ENCODE data around the gene APBB1IP.
A peak's percentile ranks its signal among the peaks of the same experiment; 100 is the strongest.
"Not testable (repeated sequence)": the region's sequence is repeated elsewhere in the genome, so short reads cannot be mapped to it uniquely, and the experiment has no call there.

The APBB1IP gene

DNA sequence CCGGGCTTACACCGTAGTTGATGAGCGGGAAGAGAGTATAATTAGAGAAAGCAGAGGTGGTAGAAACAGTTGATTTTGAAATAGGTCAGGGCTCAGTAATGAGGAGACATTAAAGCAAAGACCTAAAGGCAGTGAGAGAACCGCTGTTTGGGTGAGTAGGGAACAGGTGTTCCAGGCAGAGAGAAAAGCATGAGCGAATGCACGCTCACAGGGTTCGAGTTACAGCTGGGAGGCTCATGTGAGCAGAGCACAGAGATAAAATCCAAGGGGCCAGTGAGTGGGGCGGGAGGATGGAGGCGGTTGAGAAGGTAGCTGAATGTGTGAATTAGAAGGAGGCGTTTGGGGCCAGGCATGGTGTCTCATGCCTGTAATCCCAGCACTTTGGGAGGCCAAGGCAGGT lies 39.9 kb downstream of the APBB1IP start:
- DNase-seq, result no peak

DNA sequence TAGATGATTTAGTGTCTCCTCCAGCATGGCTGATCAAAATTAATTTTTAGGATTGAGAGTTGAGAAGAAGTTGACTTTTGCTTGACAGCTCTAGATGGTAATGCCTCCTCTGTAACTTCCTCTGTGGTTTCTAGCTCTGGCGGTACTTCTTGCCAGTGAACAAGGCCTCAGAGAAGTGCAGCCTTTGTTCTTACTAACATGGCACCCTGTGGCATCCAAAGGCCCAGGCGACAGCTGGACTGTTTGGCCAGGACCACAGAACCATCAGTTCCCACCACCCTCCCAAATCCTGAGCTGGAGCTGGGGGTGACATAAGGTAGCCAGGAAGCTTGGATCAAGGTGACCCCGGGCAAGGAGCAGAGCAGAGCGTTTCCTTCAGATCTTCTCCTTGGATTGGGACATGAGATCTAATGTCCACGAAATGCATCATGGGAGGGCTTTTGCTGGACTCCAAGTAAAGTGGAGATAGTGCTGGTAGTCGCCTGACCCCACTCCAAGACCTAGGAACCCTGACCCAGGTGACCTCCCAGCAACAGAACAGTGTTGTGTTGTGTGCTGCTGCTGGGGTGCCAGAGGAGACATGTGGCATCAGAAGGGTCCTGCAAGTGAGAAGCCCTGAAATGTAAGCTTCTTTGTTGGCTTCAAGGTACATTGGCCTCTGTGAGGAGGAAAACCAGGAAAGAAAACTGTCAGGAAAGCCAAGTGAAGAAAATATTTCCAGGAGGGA lies 41.8 kb downstream of the APBB1IP start:
- peak; percentile 45 to 71 for DNase-seq

- DNase-seq, result no peak
Observed at GRCh38 chr10:26481315-26481692, 43.2 kb downstream of the APBB1IP start.

GRCh38 chr10:26481914-26482550 lies 43.9 kb downstream of the APBB1IP start:
- peak; percentile 60 to 76 for DNase-seq

GRCh38 chr10:26483554-26483953 lies 45.4 kb downstream of the APBB1IP start:
- no peak for DNase-seq

GRCh38 chr10:26485150-26485941 lies 47.2 kb downstream of the APBB1IP start:
- DNase-seq, result no peak

GRCh38 chr10:26486304-26486703 lies 48.2 kb downstream of the APBB1IP start:
- DNase-seq, result no peak

GRCh38 chr10:26486990-26487850 lies 49.1 kb downstream of the APBB1IP start:
- peak; percentile 56 to 71 for DNase-seq

DNA sequence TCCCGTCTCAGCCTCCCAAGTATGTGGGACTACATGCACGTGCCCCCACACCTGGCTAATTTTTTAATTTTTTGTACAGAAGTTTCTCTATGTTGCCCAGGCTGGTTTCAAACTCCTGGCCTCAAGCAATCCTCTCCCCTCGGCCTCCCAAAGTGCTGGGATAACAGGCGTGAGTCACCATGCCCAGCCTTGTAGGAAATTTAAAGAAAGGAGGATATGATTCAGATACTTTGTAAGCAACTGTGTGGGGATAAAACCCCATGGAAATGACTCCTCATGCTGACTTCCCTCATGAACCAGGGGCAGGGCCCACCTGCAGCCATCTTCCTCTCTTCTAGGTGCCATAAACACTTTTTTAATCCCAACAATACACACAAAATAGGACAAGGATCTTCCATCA lies 50.2 kb downstream of the APBB1IP start:
- DNase-seq, result no peak

DNA sequence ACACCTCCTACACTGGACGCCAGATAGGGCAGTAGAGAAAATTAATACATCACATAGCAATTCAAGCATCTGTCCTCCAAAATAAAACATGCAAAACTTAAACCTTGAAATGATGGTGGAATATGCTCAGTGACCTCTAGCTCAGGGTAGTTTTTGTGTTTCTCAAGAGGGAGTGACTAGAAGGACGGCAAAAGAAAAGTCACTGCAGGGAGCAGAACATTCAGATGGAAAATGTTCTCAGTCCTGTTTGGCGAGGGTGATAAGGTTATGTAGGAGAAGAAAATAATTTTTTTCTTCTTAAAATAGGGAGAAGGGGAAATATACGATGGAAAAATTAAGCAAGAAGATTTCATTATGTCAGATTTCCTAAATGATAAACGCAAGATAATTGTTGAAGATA lies 50.9 kb downstream of the APBB1IP start:
- no peak for DNase-seq

DNA sequence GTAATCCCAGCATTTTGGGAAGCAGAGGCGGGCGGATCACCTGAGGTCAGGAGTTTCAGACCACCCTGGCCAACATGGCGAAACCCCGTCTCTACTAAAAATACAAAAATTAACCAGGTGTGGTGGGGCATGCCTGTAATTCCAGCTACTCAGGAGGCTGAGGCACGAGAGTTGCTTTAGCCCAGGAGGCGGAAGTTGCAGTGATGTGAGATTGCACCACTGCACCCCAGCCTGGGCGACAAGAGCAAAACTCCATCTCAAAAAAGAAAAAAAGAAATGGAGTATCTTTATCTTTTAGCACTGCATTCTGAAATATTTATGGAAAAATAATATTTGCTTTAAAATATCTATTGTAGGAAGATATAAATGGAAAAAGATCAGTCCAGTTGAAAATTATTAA lies 52.2 kb downstream of the APBB1IP start:
- DNase-seq, result not testable (repeated sequence)

DNA sequence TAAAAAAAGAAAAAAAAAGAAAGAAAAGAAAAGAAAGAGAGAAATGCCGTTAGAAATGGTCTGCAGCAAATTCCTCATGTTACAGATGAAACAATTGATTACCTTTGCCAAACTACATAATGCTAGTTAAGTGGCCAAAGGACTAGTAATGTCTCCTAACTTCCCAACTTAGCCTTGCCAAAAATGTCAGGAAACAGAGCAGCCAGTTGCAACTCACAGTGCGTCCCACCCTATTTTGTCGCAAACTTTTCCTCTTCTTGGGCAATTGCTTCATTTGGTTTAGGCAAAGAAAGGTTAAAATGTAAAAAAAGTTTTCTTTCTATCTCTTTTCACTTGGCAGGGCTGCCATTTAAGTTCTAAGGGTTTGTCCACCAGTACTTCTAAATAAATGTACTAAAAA lies 53.1 kb downstream of the APBB1IP start:
- no peak for DNase-seq

DNA sequence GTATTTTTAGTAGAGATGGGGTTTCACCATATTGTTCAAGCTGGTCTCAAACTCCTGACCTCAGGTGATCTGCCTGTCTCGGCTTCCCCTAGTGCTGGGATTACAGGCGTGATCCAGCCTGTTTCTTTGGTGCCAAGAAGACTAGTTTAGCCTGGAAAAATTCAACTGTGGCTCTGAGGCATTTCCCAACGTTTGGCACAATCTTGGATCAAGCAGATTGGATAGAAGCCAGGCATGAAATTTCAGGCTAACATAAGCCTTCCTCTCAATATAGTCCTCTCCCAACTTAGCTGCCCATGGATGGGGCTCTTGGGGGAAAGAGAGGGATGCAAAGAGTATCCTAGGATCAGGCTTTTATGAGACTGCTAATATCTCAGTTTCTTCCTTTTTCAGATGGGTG lies 53.8 kb downstream of the APBB1IP start:
- no peak for DNase-seq

DNA sequence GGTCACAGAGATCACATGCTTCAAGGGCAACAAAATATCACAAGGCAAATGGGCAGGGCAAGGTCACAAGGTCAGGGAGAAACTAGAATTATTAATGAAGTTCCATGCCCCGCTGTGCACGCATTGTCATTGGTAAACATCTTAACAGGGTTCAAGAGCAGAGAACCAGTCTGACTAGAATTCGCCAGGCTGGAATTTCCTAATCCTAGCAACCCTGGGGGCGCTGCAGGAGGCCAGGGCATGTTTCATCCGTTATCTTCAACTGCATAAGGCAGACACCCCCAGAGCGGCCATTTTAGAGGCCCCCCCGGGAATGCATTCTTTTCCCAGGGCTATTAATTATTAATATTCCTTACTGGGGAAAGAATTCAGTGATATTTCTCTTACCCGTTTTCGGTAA lies 54.6 kb downstream of the APBB1IP start:
- DNase-seq, result not testable (repeated sequence)

DNA sequence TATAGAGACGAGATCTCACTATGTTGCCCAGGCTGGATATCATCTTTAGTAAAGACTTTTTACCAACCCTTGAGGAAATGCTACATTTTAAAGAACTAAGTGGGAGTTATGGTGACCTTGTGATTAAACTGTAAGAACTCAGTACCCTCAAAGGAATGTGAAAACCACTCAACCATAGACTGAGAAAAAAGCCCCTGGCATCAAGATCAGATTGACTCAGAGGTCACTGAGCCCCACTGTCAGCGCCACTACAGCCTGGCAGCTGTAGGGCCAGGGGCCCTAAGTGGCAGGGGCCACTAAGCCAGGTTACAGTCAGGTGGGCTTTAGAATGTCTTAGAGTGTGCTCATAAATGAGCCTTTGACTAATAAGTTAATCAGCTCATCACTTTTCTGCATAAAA lies 55.9 kb downstream of the APBB1IP start:
- no peak for DNase-seq

- no peak for DNase-seq
Observed at GRCh38 chr10:26499426-26499825, 61.3 kb downstream of the APBB1IP start.

- DNase-seq, result no peak
Observed at GRCh38 chr10:26502986-26503385, 64.8 kb downstream of the APBB1IP start.

DNA sequence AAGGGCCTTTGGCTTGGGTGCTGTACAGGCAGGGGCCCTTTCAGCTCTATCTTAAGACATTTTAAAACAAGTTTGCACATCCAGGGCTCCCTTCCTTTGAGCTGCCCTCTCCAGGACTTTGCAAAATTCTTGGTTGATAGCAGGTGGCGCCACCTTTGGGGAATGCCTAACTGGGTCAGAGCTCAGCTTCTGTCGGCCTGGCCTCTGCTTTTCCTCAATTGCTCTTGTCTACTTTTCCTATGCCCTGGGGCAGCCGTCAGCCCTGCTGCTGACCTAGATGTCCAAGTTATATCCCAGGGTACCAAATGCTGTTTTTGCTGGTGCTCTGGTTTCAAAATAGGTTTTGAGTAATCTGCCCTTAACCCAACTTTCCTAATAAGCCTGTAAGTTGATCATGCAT lies 65.8 kb downstream of the APBB1IP start:
- DNase-seq, result peak; percentile 15 to 45

GRCh38 chr10:26504429-26504828 lies 66.3 kb downstream of the APBB1IP start:
- DNase-seq, result not testable (repeated sequence)

- DNase-seq, result no peak
Observed at GRCh38 chr10:26505491-26505890, 67.3 kb downstream of the APBB1IP start.

DNA sequence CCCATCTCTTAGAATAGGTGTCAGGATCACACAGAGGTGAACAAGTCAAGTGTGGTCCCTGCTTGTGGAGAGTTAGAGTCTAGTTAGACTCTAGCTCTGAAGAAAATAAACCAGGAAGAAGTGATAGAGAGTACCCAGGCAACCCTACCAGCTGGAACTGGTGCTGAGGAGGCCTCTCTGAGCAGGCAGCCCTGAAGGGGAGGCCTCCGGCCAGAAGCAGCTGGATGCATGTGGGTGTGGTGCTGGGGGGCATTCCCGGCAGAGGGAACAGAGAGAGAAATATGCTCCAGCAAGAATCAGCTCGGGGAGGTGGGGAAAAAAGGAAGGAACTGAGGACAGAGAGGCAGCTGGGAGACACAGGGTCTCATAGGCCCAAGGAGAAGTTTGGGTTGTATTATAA lies 68.6 kb downstream of the APBB1IP start:
- no peak for DNase-seq

DNA sequence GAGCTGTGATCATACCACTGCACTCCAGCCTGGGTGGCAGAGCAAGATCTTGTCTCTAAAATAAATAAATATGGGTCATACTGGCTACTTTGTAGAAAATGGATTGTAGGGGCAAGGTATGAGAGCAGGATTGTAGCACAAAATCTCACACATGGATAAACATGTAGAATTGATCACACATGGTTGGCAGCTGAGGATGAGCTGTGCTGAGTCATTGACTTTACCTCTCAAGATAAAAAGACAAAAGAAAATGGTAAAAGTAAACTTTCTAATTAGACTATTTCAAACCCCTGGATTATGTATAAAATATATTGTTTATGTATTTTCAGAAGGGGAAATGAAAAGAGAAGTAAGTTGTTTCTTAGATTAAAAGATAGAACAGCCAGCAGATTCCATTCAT lies 69.3 kb downstream of the APBB1IP start:
- no peak for DNase-seq

GRCh38 chr10:26508016-26508415 lies 69.9 kb downstream of the APBB1IP start:
- no peak for DNase-seq

Measured in CD4-positive, alpha-beta T cell treated with Interferon alpha-2 for 1 hour (primary cell).